ENCODE data around the gene KRTAP5-9. TPM values are rescaled to one million over a fixed set of nuclear protein-coding genes. Genes with fewer than 3 reads are reported as not detected.
"Not testable (repeated sequence)": the region's sequence is repeated elsewhere in the genome, so short reads cannot be mapped to it uniquely, and the experiment has no call there.

The KRTAP5-9 gene
- total RNA-seq, 1 donor from 2014 or later: 0.36 TPM

GRCh38 chr11:71534711-71535608 lies 13.3 kb upstream of the KRTAP5-9 start:
- ATAC-seq: not testable (repeated sequence)

- no peak for ATAC-seq
Measured at GRCh38 chr11:71535825-71536224, 12.4 kb upstream of the KRTAP5-9 start.

- ATAC-seq: no peak
Measured at GRCh38 chr11:71537537-71537936, 10.7 kb upstream of the KRTAP5-9 start.

- not testable (repeated sequence) for ATAC-seq
Measured at GRCh38 chr11:71537977-71538665, 10.1 kb upstream of the KRTAP5-9 start, which contains the start of gene KRTAP5-8. Gene KRTAP5-8 (plus strand): TSS chr11:71538025. CDS start chr11:71538056, 31 bp downstream.

GRCh38 chr11:71538666-71538990 lies 9.6 kb upstream of the KRTAP5-9 start:
- ATAC-seq: no peak

- no peak for ATAC-seq
Measured at GRCh38 chr11:71539017-71539416, 9.2 kb upstream of the KRTAP5-9 start.

- not testable (repeated sequence) for ATAC-seq
Measured at GRCh38 chr11:71539971-71540370, 8.2 kb upstream of the KRTAP5-9 start.

- not testable (repeated sequence) for ATAC-seq
Measured at GRCh38 chr11:71540521-71541304, 7.5 kb upstream of the KRTAP5-9 start.

- no peak for ATAC-seq
Measured at GRCh38 chr11:71542382-71542781, 5.8 kb upstream of the KRTAP5-9 start.

- no peak for ATAC-seq
Measured at GRCh38 chr11:71542879-71543777, 5.1 kb upstream of the KRTAP5-9 start.

- ATAC-seq: no peak
Measured at GRCh38 chr11:71543866-71544265, 4.4 kb upstream of the KRTAP5-9 start.

GRCh38 chr11:71544525-71545214 lies 3.5 kb upstream of the KRTAP5-9 start:
- no peak for ATAC-seq

- no peak for ATAC-seq
Measured at GRCh38 chr11:71545405-71545966, 2.7 kb upstream of the KRTAP5-9 start.

- no peak for ATAC-seq
Measured at GRCh38 chr11:71548716-71549151, 514 bp downstream of the KRTAP5-9 start.

- no peak for ATAC-seq
Measured at GRCh38 chr11:71551711-71552110, 3.5 kb downstream of the KRTAP5-9 start.

GRCh38 chr11:71554996-71555395 lies 6.8 kb downstream of the KRTAP5-9 start:
- ATAC-seq: no peak

- no peak for ATAC-seq
Measured at GRCh38 chr11:71555508-71555907, 7.3 kb downstream of the KRTAP5-9 start.

GRCh38 chr11:71556018-71556417 lies 7.8 kb downstream of the KRTAP5-9 start:
- no peak for ATAC-seq

GRCh38 chr11:71557257-71557656 lies 9.0 kb downstream of the KRTAP5-9 start:
- no peak for ATAC-seq

GRCh38 chr11:71558996-71559395 lies 10.8 kb downstream of the KRTAP5-9 start:
- no peak for ATAC-seq

- ATAC-seq: no peak
Measured at GRCh38 chr11:71562120-71562519, 13.9 kb downstream of the KRTAP5-9 start.

Measured in esophagus mucosa (tissue), 1 donor.